Keratinocyte (primary cell): ENCODE data around the gene NPPA. TPM values are rescaled to one million over a fixed set of nuclear protein-coding genes. Genes with fewer than 3 reads are reported as not detected.

Source experiments
- DNase-seq: peaks from one replicate; pipeline ENCODE4 v3.0.0-alpha.2; 2011; ENCODE audit warnings: low read depth, missing footprints, low spot score
- FAIRE-seq: peaks from 2 replicates; lab custom pipeline; 2011; peaks lifted over from hg19 to GRCh38; lab: Jason Lieb, UNC
- H2AFZ ChIP-seq: 2 replicates; pipeline ENCODE4 v1.6.0; 2012; ENCODE audit warnings: low read length, control low read depth, inconsistent platforms; ENCODE audit not compliant: control insufficient read depth
- H3K27ac ChIP-seq: 2 replicates; pipeline ENCODE4 v1.5.1; 2011; ENCODE audit warnings: low read length; ENCODE audit not compliant: control insufficient read depth, insufficient read depth
- H3K27me3 ChIP-seq: 3 replicates; pipeline ENCODE4 v1.6.0; 2011; ENCODE audit warnings: low read length; ENCODE audit not compliant: control insufficient read depth, insufficient read depth; ENCODE audit errors: extremely low read depth
- H3K36me3 ChIP-seq, 2 experiments: 2 replicates in 1 of 2; 3 replicates in 1 of 2; pipeline ENCODE4 v1.5.1; 2011; ENCODE audit warnings: low read length in 2 of 2, mild to moderate bottlenecking in 1 of 2; ENCODE audit not compliant: control insufficient read depth in 2 of 2, insufficient read depth in 2 of 2; ENCODE audit errors: extremely low read depth in 1 of 2
- H3K4me1 ChIP-seq: 3 replicates; pipeline ENCODE4 v1.5.1; 2011; ENCODE audit warnings: low read length; ENCODE audit not compliant: control insufficient read depth, insufficient read depth; ENCODE audit errors: extremely low read depth
- H3K4me2 ChIP-seq: 3 replicates; pipeline ENCODE4 v1.6.0; 2011; ENCODE audit warnings: low read depth, low read length; ENCODE audit not compliant: control insufficient read depth, insufficient read depth; ENCODE audit errors: extremely low read depth
- H3K4me3 ChIP-seq, 3 experiments: fragments of 200-600 bp in 1 of 3; sonication (generic) in 1 of 3; 2 replicates in 2 of 3; 3 replicates in 1 of 3; pipeline ENCODE4 v1.5.1; 2011 to 2016; ENCODE audit warnings: low read length in 3 of 3, mild to moderate bottlenecking in 3 of 3, control low read depth in 2 of 3, inconsistent platforms in 1 of 3, low read depth in 1 of 3, mixed read lengths in 1 of 3, mixed run types in 1 of 3, moderate library complexity in 1 of 3; ENCODE audit not compliant: control insufficient read depth in 2 of 3, insufficient read depth in 2 of 3; ENCODE audit errors: extremely low read depth in 1 of 3
- H3K79me2 ChIP-seq: 2 replicates; pipeline ENCODE4 v1.6.0; 2012; ENCODE audit warnings: low read length; ENCODE audit not compliant: control insufficient read depth, insufficient read depth
- H3K9ac ChIP-seq: 3 replicates; pipeline ENCODE4 v1.6.0; 2011; ENCODE audit warnings: low read length; ENCODE audit not compliant: control insufficient read depth, insufficient read depth; ENCODE audit errors: extremely low read depth
- H3K9me1 ChIP-seq: 3 replicates; pipeline ENCODE4 v1.6.0; 2011; ENCODE audit warnings: low read length; ENCODE audit not compliant: control insufficient read depth, insufficient read depth; ENCODE audit errors: extremely low read depth
- H3K9me3 ChIP-seq: 2 replicates; pipeline ENCODE4 v1.5.1; 2012; ENCODE audit warnings: low read depth, low read length; ENCODE audit not compliant: control insufficient read depth
- H4K20me1 ChIP-seq: 3 replicates; pipeline ENCODE4 v1.6.0; 2011; ENCODE audit warnings: low read length; ENCODE audit not compliant: control insufficient read depth, insufficient read depth; ENCODE audit errors: extremely low read depth
- EZH2 ChIP-seq: IDR thresholded peaks from one replicate; pipeline ENCODE4 v1.6.1; 2012; ENCODE audit warnings: inconsistent platforms, mild to moderate bottlenecking, low read length, moderate library complexity
- dilution Hi-C: fragments of 300-500 bp; cut with MboI; formaldehyde crosslinking; loops from one replicate; pipeline ENCODE4 v1.7.0; 2020; ENCODE audit warnings: low sequenced_read_pairs; ENCODE audit not compliant: extremely low pct_ligation_motif_present
- polyA plus RNA-seq, 5 experiments: library from polyadenylated mRNA; depleted of rRNA in 3 of 5; stranded (reverse) in 3 of 5; stranded (forward) in 1 of 5; unstranded in 1 of 5; fragments of >200 nt; gene quantifications; 1 replicate in 1 of 5; 2 replicates in 3 of 5; 3 replicates in 1 of 5; pipeline versions ENCODE4 v1.2.1 to v1.2.3, GENCODE V29; 2011 to 2012; ENCODE audit warnings: missing spikeins in 2 of 5, low read depth in 1 of 5, low replicate concordance in 1 of 5
- TF ChIP-seq, protein P1 (sequence below), 3 experiments: IDR thresholded peaks in 1 of 3; conservative IDR thresholded peaks in 1 of 3; optimal IDR thresholded peaks in 1 of 3; 2 replicates in 2 of 3; 3 replicates in 1 of 3; pipeline versions ENCODE3 to v1.5.1; 2011; ENCODE audit warnings: low read length in 3 of 3, mild to moderate bottlenecking in 3 of 3, moderate library complexity in 2 of 3, control low read depth in 1 of 3, inconsistent platforms in 1 of 3; ENCODE audit not compliant: insufficient read depth in 2 of 3; ENCODE audit errors: extremely low read depth in 1 of 3

Gene NPPA
- polyA plus RNA-seq, 1 donor (not counting 4 experiments of a cell fraction or from before 2014, with no cell fraction given) = not detected

DNA sequence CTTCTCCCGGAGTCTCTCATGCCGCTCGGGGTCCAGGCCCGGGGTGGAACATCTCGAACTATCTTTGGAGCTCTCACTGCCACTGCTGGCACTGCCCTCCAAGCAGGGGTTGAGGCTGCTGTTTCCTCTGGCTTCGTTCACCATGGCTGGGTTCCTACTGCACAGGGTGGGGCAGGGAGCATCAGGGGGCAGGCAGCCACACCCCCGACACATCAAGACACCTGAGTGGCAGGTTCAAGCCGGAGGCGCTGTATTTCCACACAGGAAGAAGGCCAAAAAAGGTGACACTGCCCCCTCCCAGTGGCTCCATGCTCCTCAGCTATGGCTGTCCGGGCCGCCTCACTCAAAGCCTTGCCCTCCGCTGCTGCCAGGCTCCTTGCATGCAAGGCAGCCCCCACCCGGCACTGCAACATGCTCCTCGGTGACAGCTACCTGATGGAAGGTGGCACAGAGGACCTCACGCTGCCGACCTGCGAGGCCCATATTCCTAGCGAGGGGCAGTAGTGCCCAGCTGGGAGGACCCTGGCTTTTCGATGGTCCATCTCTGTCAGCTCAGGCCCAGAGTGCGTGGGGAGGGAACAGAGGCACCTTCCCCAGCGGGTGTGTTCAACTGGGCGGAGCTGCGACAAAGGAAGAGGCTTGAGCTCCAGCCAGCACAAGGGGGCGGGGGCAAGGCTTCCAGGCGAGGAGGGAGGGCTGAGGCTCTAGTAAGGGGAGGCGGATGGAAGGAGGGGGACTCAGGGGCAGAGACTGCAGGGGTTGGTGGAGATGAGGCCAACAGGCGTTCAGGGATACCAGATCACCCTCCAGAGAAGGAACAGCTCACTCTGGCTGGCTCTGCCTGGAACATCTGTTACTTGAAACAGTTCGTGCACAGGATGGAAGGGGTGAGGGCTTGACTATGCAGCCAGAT is 44.4 kb downstream of the NPPA start:
- TF ChIP-seq EZH2 = no peak
- TF ChIP-seq, protein P1, sequence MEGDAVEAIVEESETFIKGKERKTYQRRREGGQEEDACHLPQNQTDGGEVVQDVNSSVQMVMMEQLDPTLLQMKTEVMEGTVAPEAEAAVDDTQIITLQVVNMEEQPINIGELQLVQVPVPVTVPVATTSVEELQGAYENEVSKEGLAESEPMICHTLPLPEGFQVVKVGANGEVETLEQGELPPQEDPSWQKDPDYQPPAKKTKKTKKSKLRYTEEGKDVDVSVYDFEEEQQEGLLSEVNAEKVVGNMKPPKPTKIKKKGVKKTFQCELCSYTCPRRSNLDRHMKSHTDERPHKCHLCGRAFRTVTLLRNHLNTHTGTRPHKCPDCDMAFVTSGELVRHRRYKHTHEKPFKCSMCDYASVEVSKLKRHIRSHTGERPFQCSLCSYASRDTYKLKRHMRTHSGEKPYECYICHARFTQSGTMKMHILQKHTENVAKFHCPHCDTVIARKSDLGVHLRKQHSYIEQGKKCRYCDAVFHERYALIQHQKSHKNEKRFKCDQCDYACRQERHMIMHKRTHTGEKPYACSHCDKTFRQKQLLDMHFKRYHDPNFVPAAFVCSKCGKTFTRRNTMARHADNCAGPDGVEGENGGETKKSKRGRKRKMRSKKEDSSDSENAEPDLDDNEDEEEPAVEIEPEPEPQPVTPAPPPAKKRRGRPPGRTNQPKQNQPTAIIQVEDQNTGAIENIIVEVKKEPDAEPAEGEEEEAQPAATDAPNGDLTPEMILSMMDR (optimal IDR thresholded peaks at IDR 0.05 in 1 of 3, IDR thresholded peaks at IDR 0.05 in 1 of 3, conservative IDR thresholded peaks at IDR 0.05 in 1 of 3; ENCODE audit: extremely low read depth in 1 of 3, insufficient read depth in 2 of 3, low read length in 3 of 3) = no peak
- Histone ChIP-seq H3K4me2 (peak overlapping the region; percentile 69), H3K4me1 (peaks cover 49% of the 10 kb centered on the region), H3K79me2 (peaks cover 20% of the 10 kb centered on the region), H4K20me1 (no peaks in the 10 kb centered on the region), H3K27ac (peak overlapping the region; percentile 36), H3K36me3 (peaks cover 8 to 11% of the 10 kb centered on the region in 2 experiments), H3K27me3 (no peaks in the 10 kb centered on the region), H3K9ac (peak overlapping the region; percentile 29), H3K4me3 (peak overlapping the region; percentile 37 to 53 (median 41)), H3K9me3 (no peaks in the 10 kb centered on the region), H3K9me1 (no peaks in the 10 kb centered on the region), H2AFZ (peak overlapping the region; percentile 52)
- dilution Hi-C loops = no loop called here
- DNase-seq = peak; percentile 78
- peak; percentile 81 for FAIRE-seq

DNA sequence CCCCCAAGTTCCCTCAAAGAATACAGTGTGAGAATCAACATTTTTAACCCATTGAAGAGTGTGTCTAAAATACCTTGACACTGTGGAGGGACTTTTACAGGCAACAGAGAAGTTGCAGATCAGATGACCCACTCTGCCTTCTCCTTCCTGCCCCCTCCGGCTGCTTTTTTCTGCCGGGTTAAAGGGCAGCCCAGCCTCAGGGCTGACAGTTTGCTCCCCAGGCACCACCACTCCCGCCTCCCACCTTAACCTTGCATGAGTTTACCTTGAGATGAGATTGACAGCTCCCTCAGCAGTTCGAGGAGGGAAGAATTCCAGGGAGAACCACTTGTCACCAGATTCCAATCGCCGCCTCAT is 45.0 kb downstream of the NPPA start:
- dilution Hi-C loops = no loop called here
- H2AFZ ChIP-seq = peak overlapping the region; percentile 38

More for the DNA sequence above, 45.0 kb downstream of the NPPA start:
- FAIRE-seq = no peak
- H3K4me2 ChIP-seq = peak overlapping the region; percentile 69
- H3K27me3 ChIP-seq = no peaks in the 10 kb centered on the region
- no peak for DNase-seq
- H3K4me1 ChIP-seq = peaks cover 46% of the 10 kb centered on the region
- no peak overlapping the region for H3K9ac ChIP-seq
- H3K9me1 ChIP-seq = no peaks in the 10 kb centered on the region
- H4K20me1 ChIP-seq = no peaks in the 10 kb centered on the region
- peaks cover 8 to 11% of the 10 kb centered on the region in 2 experiments for H3K36me3 ChIP-seq
- H3K79me2 ChIP-seq = peaks cover 14% of the 10 kb centered on the region
- H3K27ac ChIP-seq = no peak overlapping the region
- H3K9me3 ChIP-seq = no peaks in the 10 kb centered on the region
- H3K4me3 ChIP-seq = peak overlapping the region; percentile 37 to 53 (median 41)
- TF ChIP-seq, protein P1 (optimal IDR thresholded peaks at IDR 0.05 in 1 of 3, IDR thresholded peaks at IDR 0.05 in 1 of 3, conservative IDR thresholded peaks at IDR 0.05 in 1 of 3; ENCODE audit: extremely low read depth in 1 of 3, insufficient read depth in 2 of 3, low read length in 3 of 3) = no peak
- TF ChIP-seq EZH2 = no peak
